Activated CD4-positive, alpha-beta T cell treated with anti-CD3 and anti-CD28 coated beads, Interleukin-2, amount 50 U/mL, for 4 hours (primary cell): Measurements from ENCODE around the gene CACNA1A.

Source experiments
- DNase-seq, 2 experiments: peaks; one replicate each; pipeline ENCODE4 v3.0.0-alpha.2; 2020

The CACNA1A gene

GRCh38 chr19:13356686-13357280 is 149.5 kb downstream of the CACNA1A start:
- DNase-seq = no peak

- no peak for DNase-seq
Observed at GRCh38 chr19:13356185-13356584, 150.1 kb downstream of the CACNA1A start.

- DNase-seq = no peak
Observed at GRCh38 chr19:13355356-13355755, 150.9 kb downstream of the CACNA1A start.

GRCh38 chr19:13353625-13354024 is 152.7 kb downstream of the CACNA1A start:
- no peak for DNase-seq

GRCh38 chr19:13350759-13351158 is 155.5 kb downstream of the CACNA1A start:
- no peak for DNase-seq

GRCh38 chr19:13350072-13350471 is 156.2 kb downstream of the CACNA1A start:
- DNase-seq = no peak

- no peak for DNase-seq
Observed at GRCh38 chr19:13347367-13347766, 158.9 kb downstream of the CACNA1A start.

GRCh38 chr19:13343514-13343913 is 162.8 kb downstream of the CACNA1A start:
- no peak for DNase-seq

- no peak for DNase-seq
Observed at GRCh38 chr19:13342672-13343071, 163.6 kb downstream of the CACNA1A start.

GRCh38 chr19:13339869-13340268 is 166.4 kb downstream of the CACNA1A start:
- DNase-seq = no peak

GRCh38 chr19:13337181-13337580 is 169.1 kb downstream of the CACNA1A start:
- no peak for DNase-seq

GRCh38 chr19:13334801-13335481 is 171.3 kb downstream of the CACNA1A start:
- no peak for DNase-seq

GRCh38 chr19:13330285-13330684 is 176.0 kb downstream of the CACNA1A start:
- DNase-seq = no peak

- no peak for DNase-seq
Observed at GRCh38 chr19:13329766-13330165, 176.5 kb downstream of the CACNA1A start.

- no peak for DNase-seq
Observed at GRCh38 chr19:13328241-13328640, 178.0 kb downstream of the CACNA1A start.

- DNase-seq = no peak
Observed at GRCh38 chr19:13319526-13319925, 186.8 kb downstream of the CACNA1A start.

- DNase-seq = no peak
Observed at GRCh38 chr19:13318190-13318589, 188.1 kb downstream of the CACNA1A start.

- no peak for DNase-seq
Observed at GRCh38 chr19:13315495-13315894, 190.8 kb downstream of the CACNA1A start.

- no peak for DNase-seq
Observed at GRCh38 chr19:13314761-13315160, 191.5 kb downstream of the CACNA1A start.

GRCh38 chr19:13313875-13314274 is 192.4 kb downstream of the CACNA1A start:
- DNase-seq = no peak

- no peak for DNase-seq
Observed at GRCh38 chr19:13309864-13310263, 196.4 kb downstream of the CACNA1A start.

- no peak for DNase-seq
Observed at GRCh38 chr19:13303381-13304129, 202.7 kb downstream of the CACNA1A start.

GRCh38 chr19:13302526-13303270 is 203.6 kb downstream of the CACNA1A start:
- no peak for DNase-seq
